Measurements from ENCODE around the gene SCFD2. TPM values are rescaled to one million over a fixed set of nuclear protein-coding genes. Genes with fewer than 3 reads are reported as not detected.
A peak's percentile ranks its signal among the peaks of the same experiment; 100 is the strongest.

SCFD2 gene
- total RNA-seq, 1 donor from 2014 or later, result 18.6 TPM

DNA sequence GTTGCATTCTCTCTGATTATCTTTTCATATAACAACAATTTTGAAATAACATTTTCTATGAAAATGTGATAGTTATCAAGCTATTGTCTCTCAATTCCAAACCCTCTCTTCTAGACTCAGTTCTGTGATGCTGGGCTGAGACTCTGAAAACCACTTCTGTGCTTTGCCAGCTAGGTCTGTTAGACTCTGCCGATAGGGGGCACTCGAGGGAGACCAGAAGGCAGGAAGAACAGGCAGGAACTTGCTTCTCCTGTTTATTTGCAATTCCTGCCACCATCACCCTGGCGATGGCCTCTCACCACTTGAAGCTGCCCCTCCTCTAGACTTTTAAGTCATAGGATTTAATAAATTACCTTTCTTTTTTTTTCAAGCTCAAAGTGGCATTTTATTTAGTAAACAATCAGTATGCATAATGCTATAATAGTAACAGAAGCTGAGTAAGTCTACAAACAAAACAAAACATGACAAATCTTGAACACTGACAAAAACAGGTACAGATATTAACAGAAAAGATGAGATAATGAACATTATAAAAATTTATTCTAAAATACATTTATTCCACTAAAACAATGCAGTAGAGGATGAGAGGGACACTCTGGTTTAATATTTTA lies 454.1 kb downstream of the SCFD2 start:
- Mint-ChIP-seq H3K9me3 (no peaks in the 10 kb centered on the region), H3K27ac (ENCODE audit: unreplicated experiment) (no peak overlapping the region), H3K4me1 (peaks cover 13% of the 10 kb centered on the region), H3K4me3 (no peak overlapping the region), H3K36me3 (ENCODE audit: low read depth) (no peaks in the 10 kb centered on the region), H3K27me3 (ENCODE audit: low read depth) (no peaks in the 10 kb centered on the region)
- DNase-seq (ENCODE audit: low read depth, low spot score), result peak; percentile 87
- TF ChIP-seq, protein P1, sequence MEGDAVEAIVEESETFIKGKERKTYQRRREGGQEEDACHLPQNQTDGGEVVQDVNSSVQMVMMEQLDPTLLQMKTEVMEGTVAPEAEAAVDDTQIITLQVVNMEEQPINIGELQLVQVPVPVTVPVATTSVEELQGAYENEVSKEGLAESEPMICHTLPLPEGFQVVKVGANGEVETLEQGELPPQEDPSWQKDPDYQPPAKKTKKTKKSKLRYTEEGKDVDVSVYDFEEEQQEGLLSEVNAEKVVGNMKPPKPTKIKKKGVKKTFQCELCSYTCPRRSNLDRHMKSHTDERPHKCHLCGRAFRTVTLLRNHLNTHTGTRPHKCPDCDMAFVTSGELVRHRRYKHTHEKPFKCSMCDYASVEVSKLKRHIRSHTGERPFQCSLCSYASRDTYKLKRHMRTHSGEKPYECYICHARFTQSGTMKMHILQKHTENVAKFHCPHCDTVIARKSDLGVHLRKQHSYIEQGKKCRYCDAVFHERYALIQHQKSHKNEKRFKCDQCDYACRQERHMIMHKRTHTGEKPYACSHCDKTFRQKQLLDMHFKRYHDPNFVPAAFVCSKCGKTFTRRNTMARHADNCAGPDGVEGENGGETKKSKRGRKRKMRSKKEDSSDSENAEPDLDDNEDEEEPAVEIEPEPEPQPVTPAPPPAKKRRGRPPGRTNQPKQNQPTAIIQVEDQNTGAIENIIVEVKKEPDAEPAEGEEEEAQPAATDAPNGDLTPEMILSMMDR (conservative IDR thresholded peaks at IDR 0.05), result peak; percentile 81

DNA sequence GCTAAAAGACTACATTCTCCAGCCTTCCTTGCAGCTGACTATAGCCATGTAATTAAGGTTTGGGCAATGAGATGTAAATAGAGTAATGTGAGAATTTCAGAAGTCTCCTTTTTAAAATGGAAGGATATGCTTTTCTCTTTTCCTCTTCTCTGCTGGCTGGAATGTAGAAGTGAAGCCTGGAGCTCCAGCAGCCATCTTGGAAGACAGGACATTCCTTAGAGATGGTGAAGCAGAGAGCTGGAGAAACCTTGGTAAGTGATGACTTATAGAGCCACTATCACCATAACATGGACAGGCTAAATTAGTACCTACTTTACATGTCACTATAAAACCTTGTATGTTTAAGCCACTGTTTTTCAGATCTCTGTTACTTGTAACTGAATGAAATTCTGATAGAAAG lies 455.7 kb downstream of the SCFD2 start:
- DNase-seq (ENCODE audit: low read depth, low spot score), result no peak
- Mint-ChIP-seq H3K9me3 (no peaks in the 10 kb centered on the region), H3K27me3 (ENCODE audit: low read depth) (no peaks in the 10 kb centered on the region), H3K4me3 (no peak overlapping the region), H3K27ac (ENCODE audit: unreplicated experiment) (no peak overlapping the region), H3K4me1 (peaks cover 6% of the 10 kb centered on the region), H3K36me3 (ENCODE audit: low read depth) (no peaks in the 10 kb centered on the region)
- TF ChIP-seq, protein P1 (conservative IDR thresholded peaks at IDR 0.05), result no peak

DNA sequence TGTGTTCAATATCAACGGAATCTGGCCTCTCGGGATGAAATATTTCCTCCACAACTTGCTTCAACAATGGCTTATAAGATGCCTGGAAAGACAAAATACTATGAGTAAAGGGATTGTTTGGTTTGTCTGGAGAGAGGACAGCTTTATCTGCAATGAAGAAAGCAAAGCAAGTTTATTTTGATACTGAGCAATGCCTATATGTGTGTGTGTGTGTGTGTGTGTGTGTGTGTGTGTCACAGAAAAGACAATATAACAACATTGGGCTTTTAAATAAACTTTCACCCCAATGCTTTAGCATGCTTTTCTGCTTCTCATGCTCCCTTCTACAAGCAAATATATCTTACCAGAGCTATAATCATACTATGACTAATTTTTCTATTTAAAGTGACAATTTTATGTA lies 458.4 kb downstream of the SCFD2 start:
- TF ChIP-seq, protein P1 (conservative IDR thresholded peaks at IDR 0.05), result no peak
- H3K4me1 Mint-ChIP-seq, result peaks cover 4% of the 10 kb centered on the region
- H3K4me3 Mint-ChIP-seq, result no peak overlapping the region
- no peak for DNase-seq (ENCODE audit: low read depth, low spot score)
- no peaks in the 10 kb centered on the region for H3K9me3 Mint-ChIP-seq
- no peak overlapping the region for H3K27ac Mint-ChIP-seq (ENCODE audit: unreplicated experiment)
- H3K36me3 Mint-ChIP-seq (ENCODE audit: low read depth), result no peaks in the 10 kb centered on the region
- H3K27me3 Mint-ChIP-seq (ENCODE audit: low read depth), result no peaks in the 10 kb centered on the region

DNA sequence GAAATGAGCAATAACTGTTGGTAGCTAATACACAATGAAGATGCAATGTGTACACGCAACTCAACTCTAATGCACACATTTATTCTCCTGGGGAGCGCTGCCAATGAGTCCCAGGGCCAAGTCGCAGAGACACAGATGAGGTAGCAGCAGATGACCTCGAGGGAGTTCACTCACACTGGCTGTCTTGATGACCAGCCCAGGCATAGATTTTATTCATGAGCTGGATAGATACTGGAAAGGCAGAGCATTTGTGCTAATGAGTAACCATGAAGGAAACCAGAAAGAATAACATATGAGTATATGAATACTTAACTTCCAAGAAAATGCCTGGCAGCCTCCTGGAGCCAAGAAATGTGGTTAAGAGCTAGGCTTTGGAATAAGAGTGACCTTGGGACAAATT lies 461.4 kb downstream of the SCFD2 start:
- no peaks in the 10 kb centered on the region for H3K9me3 Mint-ChIP-seq
- no peak overlapping the region for H3K4me3 Mint-ChIP-seq
- no peak overlapping the region for H3K27ac Mint-ChIP-seq (ENCODE audit: unreplicated experiment)
- peaks cover 4% of the 10 kb centered on the region for H3K4me1 Mint-ChIP-seq
- H3K36me3 Mint-ChIP-seq (ENCODE audit: low read depth), result peaks cover 8% of the 10 kb centered on the region
- TF ChIP-seq, protein P1 (conservative IDR thresholded peaks at IDR 0.05), result no peak
- DNase-seq (ENCODE audit: low read depth, low spot score), result no peak
- no peaks in the 10 kb centered on the region for H3K27me3 Mint-ChIP-seq (ENCODE audit: low read depth)

DNA sequence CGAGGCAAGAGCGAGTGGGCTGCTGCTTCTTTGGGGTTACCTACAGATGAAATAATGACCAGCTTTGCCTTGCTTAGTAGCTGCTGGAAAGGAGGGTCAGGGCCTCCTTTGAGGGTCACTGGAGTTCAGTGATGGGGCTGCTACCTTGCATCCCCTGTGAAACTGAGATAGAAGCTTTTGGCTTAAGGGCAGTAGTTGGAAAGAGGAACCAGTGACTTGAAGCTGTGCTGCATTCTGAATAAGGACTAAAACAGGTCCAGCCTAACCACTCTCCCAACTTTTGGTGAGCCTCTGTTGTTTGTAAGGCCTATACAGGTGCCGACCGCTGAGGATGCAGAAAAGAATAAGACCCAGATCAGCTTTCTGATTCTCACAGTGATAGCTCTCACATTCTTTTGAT lies 462.6 kb downstream of the SCFD2 start:
- H3K4me1 Mint-ChIP-seq, result peaks cover 4% of the 10 kb centered on the region

More for the DNA sequence above, 462.6 kb downstream of the SCFD2 start:
- Mint-ChIP-seq H3K36me3 (ENCODE audit: low read depth) (peaks cover 16% of the 10 kb centered on the region), H3K9me3 (peaks cover 6% of the 10 kb centered on the region), H3K4me3 (no peak overlapping the region), H3K27ac (ENCODE audit: unreplicated experiment) (no peak overlapping the region), H3K27me3 (ENCODE audit: low read depth) (no peaks in the 10 kb centered on the region)
- TF ChIP-seq, protein P1 (conservative IDR thresholded peaks at IDR 0.05), result no peak
- no peak for DNase-seq (ENCODE audit: low read depth, low spot score)
